Small intestine (tissue), 7 donors: ENCODE measurements around the gene BPIFB2. TPM values are rescaled to one million over a fixed set of nuclear protein-coding genes. Genes with fewer than 3 reads are reported as not detected.

ENCODE experiments used
- DNase-seq, 2 donors: peaks; one replicate each; pipeline versions ENCODE4 v3.0.0 to v3.0.0-alpha.2; 2013
- FAIRE-seq: peaks from 2 replicates; lab custom pipeline; 2012; peaks lifted over from hg19 to GRCh38; lab: Jason Lieb, UNC
- H3K27ac ChIP-seq, 3 donors: one replicate each; pipeline ENCODE4 v1.5.1; 2013; ENCODE audit warnings: low read length in 2 of 3, mild to moderate bottlenecking in 2 of 3, control low read depth in 1 of 3, inconsistent platforms in 1 of 3, low read depth in 1 of 3, moderate library complexity in 1 of 3
- H3K27me3 ChIP-seq, 3 donors: one replicate each; pipeline ENCODE4 v1.6.1; 2013; ENCODE audit warnings: low read length in 3 of 3, inconsistent platforms in 1 of 3; ENCODE audit not compliant: control insufficient read depth in 3 of 3, insufficient read depth in 3 of 3
- H3K36me3 ChIP-seq, 3 donors: one replicate each; pipeline ENCODE4 v1.6.1; 2013; ENCODE audit warnings: low read length in 3 of 3, inconsistent platforms in 1 of 3, low read depth in 1 of 3, mild to moderate bottlenecking in 1 of 3, moderate library complexity in 1 of 3; ENCODE audit not compliant: control insufficient read depth in 3 of 3, insufficient read depth in 2 of 3
- H3K4me1 ChIP-seq, 3 donors: one replicate each; pipeline ENCODE4 v1.6.1; 2013; ENCODE audit warnings: low read length in 2 of 3, inconsistent platforms in 1 of 3, low read depth in 1 of 3, mild to moderate bottlenecking in 1 of 3, moderate library complexity in 1 of 3; ENCODE audit not compliant: control insufficient read depth in 3 of 3, insufficient read depth in 2 of 3
- H3K4me3 ChIP-seq, 3 donors: one replicate each; pipeline ENCODE4 v1.5.1; 2013; ENCODE audit warnings: low read length in 3 of 3, control low read depth in 1 of 3, inconsistent platforms in 1 of 3, low read depth in 1 of 3, mild to moderate bottlenecking in 1 of 3, moderate library complexity in 1 of 3
- H3K9me3 ChIP-seq, 2 donors: one replicate each; pipeline ENCODE4 v1.6.1; 2013; ENCODE audit warnings: low read depth in 1 of 2, low read length in 1 of 2; ENCODE audit not compliant: control insufficient read depth in 2 of 2, insufficient read depth in 1 of 2
- WGBS, 3 donors: extraction: QIAGEN DNeasy Blood & Tissue Kit; methylation state at CpG; one replicate each; pipeline ENCODE4 v1.1.7; 2013; 5-methylcytosine and 5-hydroxymethylcytosine counted together
- polyA plus RNA-seq, 4 donors: library from polyadenylated mRNA; stranded (reverse) in 3 of 4; unstranded in 1 of 4; fragments of 200-250 nt in 3 of 4; fragments of 120-200 nt in 1 of 4; gene quantifications; one replicate each; pipeline versions ENCODE4 v1.2.1 to v1.2.3, GENCODE V29; 2013
- donor health status: healthy with polysubstance abuse.
- donor health status: control.
- donor health status: control.
- donor health status: Bipolar disorder and iron deficiency.
- donor health status: healthy.

BPIFB2 gene
- polyA plus RNA-seq, 4 donors = not detected

DNA sequence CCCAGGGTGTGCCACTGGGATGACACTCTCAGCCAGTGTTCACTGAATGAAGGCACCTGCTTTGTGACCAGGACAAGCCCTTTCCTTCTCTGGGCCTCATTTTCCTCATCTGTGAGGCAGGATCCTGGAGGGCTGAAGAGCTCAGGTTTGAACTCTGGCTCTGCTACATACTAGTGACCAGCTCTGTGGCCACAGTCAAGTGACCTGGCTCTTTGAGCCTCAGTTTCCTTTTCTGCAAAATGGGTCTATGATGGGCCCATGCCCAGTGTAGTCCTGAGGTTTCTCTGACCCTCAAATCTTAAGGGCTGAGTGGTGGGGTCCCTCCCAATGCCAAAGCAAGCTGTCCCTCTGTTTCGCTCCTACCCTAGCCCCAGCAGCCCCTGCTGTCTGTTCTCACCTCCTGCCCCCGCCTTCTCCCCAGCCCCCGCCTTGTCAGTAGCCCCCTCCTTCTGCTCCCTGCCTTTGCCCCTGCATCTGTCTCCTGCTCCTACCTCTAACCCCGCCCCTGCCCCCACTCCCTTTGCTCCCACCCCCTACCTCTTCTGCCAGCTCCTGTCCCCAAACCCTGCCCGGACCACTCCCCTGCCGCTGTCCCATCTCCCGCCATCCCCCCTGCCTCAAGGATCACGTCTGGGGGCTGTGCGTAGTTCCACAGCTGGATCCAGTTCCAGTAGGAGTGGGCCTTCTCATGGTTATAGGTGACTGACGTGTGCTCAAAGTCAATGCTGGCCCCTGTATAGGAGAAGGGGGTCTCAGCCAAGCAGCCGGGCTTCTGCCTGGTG lies 20.3 kb upstream of the BPIFB2 start:
- no peak overlapping the region for H3K27ac ChIP-seq
- H3K9me3 ChIP-seq = no peaks in the 10 kb centered on the region
- H3K4me3 ChIP-seq = no peak overlapping the region
- peaks cover 0 to 2% (median 0%) of the 10 kb centered on the region in 3 donors for H3K27me3 ChIP-seq
- no peak for DNase-seq
- no peaks in the 10 kb centered on the region for H3K36me3 ChIP-seq
- WGBS, 3 donors = 77 to 88% (median 85%) methylated on average over 11 of the region's 11 CpGs
- FAIRE-seq = no peak
- H3K4me1 ChIP-seq = no peaks in the 10 kb centered on the region

DNA sequence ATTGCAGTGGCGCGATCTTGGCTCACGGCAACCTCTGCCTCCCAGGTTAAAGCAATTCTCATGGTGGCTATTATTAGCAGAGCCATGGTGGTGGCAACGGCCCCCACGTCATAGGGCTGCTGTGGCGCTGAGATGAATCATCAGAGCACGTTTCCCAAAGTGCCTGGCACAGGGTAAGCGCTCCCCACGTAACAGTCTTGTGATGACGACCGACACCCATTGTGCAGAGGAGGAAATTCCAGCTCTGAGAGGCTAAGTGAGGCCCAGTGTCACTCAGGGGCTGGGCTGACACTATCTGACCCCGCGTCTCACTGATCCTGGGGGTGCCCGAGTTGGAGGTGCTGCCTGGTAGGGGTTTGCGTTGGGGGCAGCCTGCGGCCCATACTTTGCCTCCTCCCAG lies 19.5 kb upstream of the BPIFB2 start:
- Histone ChIP-seq H3K4me3 (no peak overlapping the region), H3K4me1 (no peaks in the 10 kb centered on the region), H3K27ac (no peak overlapping the region), H3K9me3 (no peaks in the 10 kb centered on the region), H3K36me3 (no peaks in the 10 kb centered on the region), H3K27me3 (peaks cover 0 to 2% (median 0%) of the 10 kb centered on the region in 3 donors)
- no peak for FAIRE-seq
- no peak for DNase-seq
- WGBS, 3 donors = 75 to 78% (median 78%) methylated on average over 16 of the region's 16 CpGs

DNA sequence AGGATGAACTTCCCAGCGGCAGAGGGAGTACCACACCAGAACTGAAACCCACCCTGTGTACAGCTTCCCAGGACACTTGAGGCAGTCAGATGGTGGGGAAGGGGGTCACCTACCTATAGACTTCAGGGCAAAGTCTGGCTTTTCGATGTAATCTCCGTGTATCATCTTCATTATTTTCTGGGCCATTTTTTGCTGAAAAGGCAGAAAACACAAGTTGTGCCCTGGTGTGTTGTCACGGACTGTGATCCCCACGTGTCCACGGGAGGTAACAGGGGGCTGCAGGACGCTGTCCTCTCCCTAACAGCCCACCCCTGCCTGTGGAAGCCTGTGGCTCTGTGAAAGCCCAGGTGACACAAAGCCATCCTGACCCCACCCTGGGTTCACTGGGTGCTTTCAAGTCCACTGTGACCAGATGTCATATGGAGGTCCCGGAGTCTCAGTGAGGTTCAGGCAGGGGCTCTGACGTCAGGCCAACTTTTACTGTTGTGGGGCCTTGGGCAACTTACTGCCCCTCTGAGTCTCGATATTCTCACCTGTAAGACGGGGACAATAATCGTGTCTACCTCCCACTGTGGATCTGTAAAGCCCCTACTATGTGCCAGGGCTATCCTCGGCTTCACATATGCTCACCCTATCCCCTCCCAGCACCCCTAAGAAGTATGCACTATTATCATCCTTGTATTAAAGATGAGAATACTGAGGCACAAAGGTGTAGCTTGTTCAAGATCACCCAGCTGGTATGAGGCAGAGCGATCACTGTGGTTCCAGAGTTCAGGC lies 17.8 kb upstream of the BPIFB2 start:
- Histone ChIP-seq H3K4me1 (no peaks in the 10 kb centered on the region), H3K27ac (no peak overlapping the region), H3K27me3 (peaks cover 0 to 2% (median 0%) of the 10 kb centered on the region in 3 donors), H3K36me3 (no peaks in the 10 kb centered on the region), H3K9me3 (no peaks in the 10 kb centered on the region), H3K4me3 (no peak overlapping the region)
- WGBS, 3 donors = 82 to 88% (median 85%) methylated on average over 14 of the region's 14 CpGs
- no peak for FAIRE-seq
- no peak for DNase-seq

DNA sequence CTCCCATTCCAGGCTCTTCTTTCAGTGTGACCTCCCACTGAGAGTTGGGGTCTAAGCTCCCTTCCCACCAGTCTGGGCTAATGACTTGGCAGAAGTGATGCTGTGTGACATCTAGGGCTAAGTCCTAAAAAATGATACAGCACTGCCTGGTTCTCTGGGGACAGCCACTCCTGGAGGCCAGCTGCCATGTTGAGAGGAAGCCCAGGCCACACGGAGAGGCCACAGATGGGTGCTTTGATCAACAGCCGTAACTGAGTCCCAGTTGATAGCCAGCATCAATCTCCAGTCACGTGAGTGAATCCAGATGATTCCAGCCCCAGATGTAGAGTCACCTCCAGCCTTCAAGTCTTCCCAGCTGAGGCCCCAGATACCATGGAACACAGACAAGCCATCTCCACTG lies 17.1 kb upstream of the BPIFB2 start:
- Histone ChIP-seq H3K4me3 (no peak overlapping the region), H3K4me1 (no peaks in the 10 kb centered on the region), H3K27me3 (peaks cover 0 to 2% (median 0%) of the 10 kb centered on the region in 3 donors), H3K27ac (no peak overlapping the region), H3K36me3 (no peaks in the 10 kb centered on the region), H3K9me3 (peaks cover 0 to 1% of the 10 kb centered on the region in 2 donors)
- FAIRE-seq (no peak), DNase-seq (no peak)
- WGBS, 3 donors = 76 to 82% (median 80%) methylated on average over 3 of the region's 3 CpGs

DNA sequence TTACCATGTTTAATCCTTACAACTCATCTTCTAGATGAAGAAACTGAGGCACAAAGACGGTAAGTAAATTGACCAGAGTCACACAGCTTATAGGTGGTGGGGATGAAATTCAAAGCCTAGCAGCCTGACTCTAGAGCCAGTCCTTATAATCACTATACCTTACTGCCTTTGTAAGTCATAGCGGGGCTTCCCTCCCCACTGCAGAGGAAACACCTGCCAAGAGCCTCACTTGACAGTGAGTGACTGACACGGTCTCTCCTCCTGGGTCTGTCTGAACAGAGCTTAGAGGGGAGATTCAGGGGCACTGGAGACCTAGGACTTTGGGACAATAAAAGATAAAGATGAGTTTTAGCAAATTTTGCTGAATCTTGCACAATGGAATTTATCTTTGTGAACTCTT lies 16.1 kb upstream of the BPIFB2 start:
- no peak for FAIRE-seq
- Histone ChIP-seq H3K4me1 (no peaks in the 10 kb centered on the region), H3K27ac (no peak overlapping the region), H3K4me3 (no peak overlapping the region), H3K9me3 (peaks cover 0 to 2% of the 10 kb centered on the region in 2 donors), H3K36me3 (no peaks in the 10 kb centered on the region), H3K27me3 (peaks cover 0 to 2% (median 0%) of the 10 kb centered on the region in 3 donors)
- no peak for DNase-seq
- WGBS, 3 donors = 52 to 60% (median 59%) methylated on average over 3 of the region's 3 CpGs

DNA sequence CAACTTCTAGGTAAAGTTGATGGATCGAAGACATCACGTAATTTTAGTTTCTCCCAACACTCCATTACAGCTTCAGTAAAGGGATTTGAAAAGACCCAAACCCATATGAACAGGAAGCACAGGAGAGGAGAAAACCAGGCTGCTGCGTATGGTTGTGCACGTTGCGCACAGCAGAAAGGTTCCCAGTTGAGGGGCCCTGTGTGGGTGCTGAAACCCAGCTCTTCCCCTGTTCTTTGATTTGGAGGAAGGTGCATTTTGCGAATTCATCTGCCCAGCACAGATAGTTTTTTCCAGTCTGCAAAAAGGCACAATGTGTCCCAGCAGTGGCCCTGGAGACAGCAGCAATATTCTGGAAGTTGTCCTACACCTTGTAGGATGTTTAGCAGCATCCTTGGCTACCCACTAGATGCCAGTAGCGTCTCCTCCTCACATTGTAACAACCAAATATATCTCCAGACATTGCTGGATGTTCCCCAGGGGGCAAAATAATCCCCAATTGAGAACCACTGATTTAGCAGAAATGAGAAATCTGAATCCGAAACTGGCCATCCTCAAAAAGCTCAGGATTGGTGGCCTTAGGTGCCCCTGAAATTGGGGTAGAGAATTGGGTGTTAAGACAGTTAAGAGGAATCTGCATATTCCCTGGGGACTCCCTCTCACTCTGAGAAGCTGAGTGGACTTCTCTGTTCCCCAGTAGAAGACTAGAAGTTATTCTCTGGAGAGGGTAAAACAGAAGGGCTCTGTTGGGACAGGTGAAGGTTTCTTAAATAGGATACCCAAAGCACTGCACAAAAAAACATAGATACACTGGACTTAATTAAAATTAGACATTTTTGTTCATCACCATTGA lies 15.5 kb upstream of the BPIFB2 start:
- WGBS, 3 donors = 72 to 83% (median 78%) methylated on average over 8 of the region's 8 CpGs
- DNase-seq (no peak), FAIRE-seq (no peak)
- Histone ChIP-seq H3K36me3 (no peaks in the 10 kb centered on the region), H3K27me3 (peaks cover 0 to 2% (median 0%) of the 10 kb centered on the region in 3 donors), H3K27ac (no peak overlapping the region), H3K4me3 (no peak overlapping the region), H3K9me3 (peaks cover 0 to 2% of the 10 kb centered on the region in 2 donors), H3K4me1 (no peaks in the 10 kb centered on the region)

DNA sequence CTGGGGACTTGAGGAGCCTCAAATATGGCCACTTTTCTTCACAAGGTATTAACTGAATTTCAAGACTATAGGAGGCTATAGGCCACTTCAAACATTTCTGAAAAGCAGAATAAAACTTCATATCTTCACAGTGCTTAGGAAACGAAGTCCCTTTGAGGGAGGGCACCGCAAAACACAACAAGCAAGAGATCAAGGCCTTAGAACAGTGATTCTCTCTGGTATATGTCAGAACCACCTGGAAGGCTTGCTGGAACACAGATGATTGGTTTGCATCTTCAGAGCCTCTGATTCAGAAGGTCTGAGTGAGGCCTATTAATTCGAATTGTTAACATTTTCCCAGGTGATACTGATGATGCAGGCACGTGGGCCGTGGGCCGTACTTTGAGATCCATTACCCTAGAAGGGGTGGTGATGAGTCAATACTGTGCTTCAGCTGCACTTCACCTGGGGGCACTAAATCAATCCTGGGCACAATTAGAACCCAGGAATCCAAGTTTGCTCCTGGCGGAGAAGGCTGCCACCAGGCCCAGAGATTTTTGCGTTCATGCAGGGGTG lies 13.9 kb upstream of the BPIFB2 start:
- Histone ChIP-seq H3K27ac (no peak overlapping the region), H3K27me3 (peaks cover 0 to 2% (median 0%) of the 10 kb centered on the region in 3 donors), H3K9me3 (peaks cover 0 to 2% of the 10 kb centered on the region in 2 donors), H3K4me3 (no peak overlapping the region), H3K4me1 (no peaks in the 10 kb centered on the region), H3K36me3 (no peaks in the 10 kb centered on the region)
- DNase-seq (no peak), FAIRE-seq (no peak)
- 68 to 80% (median 79%) methylated on average over 8 of the region's 8 CpGs for WGBS, 3 donors

DNA sequence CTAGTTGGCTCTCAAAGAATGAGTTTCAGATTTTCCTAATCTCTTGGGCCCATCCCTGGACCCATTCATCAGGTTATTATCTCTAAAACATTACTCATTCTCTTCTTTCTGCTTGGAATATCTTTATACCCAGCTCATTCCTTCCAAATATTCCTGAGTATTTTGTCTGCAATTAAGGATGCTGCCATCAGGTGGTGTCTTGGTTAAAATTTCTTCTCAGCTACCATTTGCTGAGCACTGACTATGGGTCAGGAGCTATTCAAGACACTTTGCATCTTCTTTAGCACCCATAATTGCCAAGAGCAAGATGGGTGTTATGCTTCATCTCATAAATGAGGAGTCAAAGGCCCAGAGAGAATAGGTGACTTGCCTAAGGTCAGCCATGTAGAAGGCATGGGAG lies 11.7 kb upstream of the BPIFB2 start:
- DNase-seq = no peak
- Histone ChIP-seq H3K27ac (no peak overlapping the region), H3K9me3 (peaks cover 0 to 2% of the 10 kb centered on the region in 2 donors), H3K36me3 (no peaks in the 10 kb centered on the region), H3K27me3 (peaks cover 0 to 2% (median 0%) of the 10 kb centered on the region in 3 donors), H3K4me3 (no peak overlapping the region), H3K4me1 (no peaks in the 10 kb centered on the region)
- FAIRE-seq = no peak
